Activated CD8-positive, alpha-beta T cell treated with anti-CD3 and anti-CD28 coated beads, Interleukin-2, amount 10 ng/mL, durations not matched to agents 7 days and 5 days (primary cell): Measurements from ENCODE around the gene COPG2. TPM values are rescaled to one million over a fixed set of nuclear protein-coding genes. Genes with fewer than 3 reads are reported as not detected.

ENCODE experiments used
- ATAC-seq: fragments of 150-1000 bp; cut with Tn5 transposase; one replicate; pipeline ENCODE4 v1.10.0; 2021; ENCODE audit warnings: moderate library complexity
- CTCF ChIA-PET: fragments of 350-600 bp; sonication (Branson Sonifier 250); formaldehyde crosslinking; loops from one replicate; lab custom pipeline; 2021; ENCODE audit warnings: antibody characterized with exemption; lab: Charles Lee
- POLR2A ChIA-PET: fragments of 350-600 bp; sonication (Branson Sonifier 250); formaldehyde crosslinking; loops from one replicate; lab custom pipeline; 2021; ENCODE audit warnings: antibody characterized with exemption; lab: Charles Lee
- DNase-seq: peaks from one replicate; pipeline ENCODE4 v3.0.0-alpha.2; 2020
- H3K27ac Mint-ChIP-seq: one replicate; pipeline ENCODE4 v1.8.0; 2021; ENCODE audit warnings: mild to moderate bottlenecking, mixed read lengths
- H3K27me3 Mint-ChIP-seq: one replicate; pipeline ENCODE4 v1.8.0; 2021; ENCODE audit warnings: low read depth, mixed read lengths
- H3K36me3 Mint-ChIP-seq: one replicate; pipeline ENCODE4 v1.8.0; 2021; ENCODE audit warnings: low read depth, mixed read lengths
- H3K4me1 Mint-ChIP-seq: one replicate; pipeline ENCODE4 v1.8.0; 2021; ENCODE audit warnings: low read depth, mixed read lengths
- H3K4me3 Mint-ChIP-seq: one replicate; pipeline ENCODE4 v1.8.0; 2021; ENCODE audit warnings: mild to moderate bottlenecking, mixed read lengths
- H3K9me3 Mint-ChIP-seq: one replicate; pipeline ENCODE4 v1.8.0; 2022; ENCODE audit warnings: mixed read lengths; ENCODE audit not compliant: insufficient read depth
- total RNA-seq, 2 experiments: library from RNA; stranded (reverse); gene quantifications; one replicate each; pipeline ENCODE4 v1.2.3, GENCODE V29; 2021

Gene COPG2
- total RNA-seq, 2 experiments from 2014 or later = 14.1 to 14.6 TPM

DNA sequence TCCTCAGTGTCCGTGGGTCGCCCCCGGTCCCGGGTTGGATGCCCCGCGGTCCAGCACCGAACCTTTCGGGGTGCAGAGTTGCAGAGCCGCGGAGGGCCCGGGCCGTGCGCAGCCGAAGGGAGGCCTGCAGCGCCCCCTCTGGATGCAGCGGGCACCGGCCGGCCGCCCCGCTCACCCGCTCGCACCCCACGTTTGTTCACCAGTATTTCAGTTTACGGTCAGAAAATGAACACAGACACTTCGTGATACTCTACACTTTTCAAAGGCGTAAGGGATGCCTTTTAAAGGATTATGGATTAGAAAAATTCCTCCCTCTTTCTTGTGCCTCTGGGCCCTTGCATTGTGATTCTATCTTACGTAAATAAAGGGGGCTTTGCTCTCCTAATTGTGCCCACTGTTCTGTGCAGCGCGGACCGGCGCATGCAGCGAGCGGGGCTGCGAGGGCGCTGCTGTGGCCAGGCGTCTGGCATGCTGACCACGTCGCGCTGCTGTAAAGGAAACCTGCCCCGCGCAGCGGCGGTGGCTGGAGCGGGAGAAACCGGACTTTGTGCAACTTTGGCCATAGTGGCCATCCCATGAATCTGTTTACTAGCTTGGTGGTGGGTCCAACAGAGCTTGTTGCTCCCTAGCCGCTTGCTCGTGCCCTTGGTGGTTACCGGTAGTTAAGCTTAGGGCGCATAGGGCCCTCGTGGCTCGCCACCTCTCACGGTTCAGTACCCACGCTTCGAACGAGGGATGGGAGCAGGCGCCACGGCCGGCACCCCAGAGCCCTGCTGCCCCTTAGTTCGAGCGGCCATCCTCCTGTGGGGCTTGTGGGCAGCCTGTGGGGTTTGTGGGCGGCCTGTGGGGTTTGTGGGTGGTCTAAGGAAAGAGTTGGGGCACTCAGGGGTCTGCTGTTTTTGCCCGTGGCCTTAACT, 177.4 kb downstream of the COPG2 start:
- ChIA-PET POLR2A (no interaction called here), CTCF (no interaction called here)
- Mint-ChIP-seq H3K9me3 (no peaks in the 10 kb centered on the region), H3K4me1 (peaks cover 20% of the 10 kb centered on the region), H3K4me3 (peak overlapping the region; percentile 63), H3K36me3 (peaks cover 8% of the 10 kb centered on the region), H3K27ac (no peak overlapping the region), H3K27me3 (peaks cover 59% of the 10 kb centered on the region)
- DNase-seq = peak; percentile 47
- peak; percentile 57 for ATAC-seq

- no peak overlapping the region for H3K27ac Mint-ChIP-seq
- peaks cover 63% of the 10 kb centered on the region for H3K27me3 Mint-ChIP-seq
- H3K4me3 Mint-ChIP-seq = no peak overlapping the region
- ChIA-PET POLR2A (no interaction called here), CTCF (no interaction called here)
- peaks cover 28% of the 10 kb centered on the region for H3K4me1 Mint-ChIP-seq
- peaks cover 9% of the 10 kb centered on the region for H3K36me3 Mint-ChIP-seq
- H3K9me3 Mint-ChIP-seq = no peaks in the 10 kb centered on the region
- DNase-seq = no peak
- ATAC-seq = no peak
Measured at GRCh38 chr7:130490311-130490791, 178.2 kb downstream of the COPG2 start.

- no peak overlapping the region for H3K4me3 Mint-ChIP-seq
- peaks cover 10% of the 10 kb centered on the region for H3K36me3 Mint-ChIP-seq
- ChIA-PET POLR2A (no interaction called here), CTCF (interaction anchor here (1.0 to 1.1 kb wide), 3 partner anchors 62 to 880 kb away, joined by 3 to 4 read pairs (median 3); no protein-coding TSS in a partner anchor)
- H3K9me3 Mint-ChIP-seq = no peaks in the 10 kb centered on the region
- no peak for ATAC-seq
- H3K4me1 Mint-ChIP-seq = peaks cover 35% of the 10 kb centered on the region
- no peak overlapping the region for H3K27ac Mint-ChIP-seq
- DNase-seq = no peak
- peaks cover 63% of the 10 kb centered on the region for H3K27me3 Mint-ChIP-seq
Measured at GRCh38 chr7:130489140-130489983, 179.2 kb downstream of the COPG2 start.

GRCh38 chr7:130488392-130489139, 180.0 kb downstream of the COPG2 start:
- CTCF ChIA-PET = interaction anchor here (1.0 to 1.3 kb wide), 3 partner anchors 245 to 879 kb away, joined by 3 to 4 read pairs (median 3); no protein-coding TSS in a partner anchor

DNA sequence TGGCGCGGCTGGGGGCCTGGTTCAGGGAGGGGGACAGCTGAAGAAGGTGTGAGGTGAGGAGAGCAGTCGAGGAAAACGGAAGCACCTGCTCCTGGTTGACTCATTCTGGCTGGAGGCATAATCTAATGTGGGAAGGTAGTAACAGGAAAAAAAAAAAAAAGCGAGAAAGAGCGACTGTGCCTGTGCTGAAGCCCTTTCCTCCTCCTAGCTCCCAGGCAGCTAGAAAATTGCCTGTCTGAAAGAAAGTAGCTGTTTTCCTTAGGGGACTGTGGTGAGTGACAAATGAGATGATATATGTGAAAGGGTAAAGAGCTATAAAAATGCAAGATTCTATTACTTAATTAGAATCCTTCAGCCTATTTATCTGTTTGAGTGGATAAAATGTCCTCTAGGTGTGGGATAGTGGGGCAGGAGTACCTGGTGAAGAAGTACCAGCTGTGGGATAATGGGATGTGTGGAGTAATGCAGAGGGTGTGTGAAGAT, 181.6 kb downstream of the COPG2 start:
- Mint-ChIP-seq H3K4me1 (peaks cover 30% of the 10 kb centered on the region), H3K27me3 (peaks cover 55% of the 10 kb centered on the region), H3K4me3 (peak overlapping the region; percentile 76), H3K9me3 (no peaks in the 10 kb centered on the region), H3K36me3 (peaks cover 4% of the 10 kb centered on the region), H3K27ac (no peak overlapping the region)
- no peak for ATAC-seq
- DNase-seq = no peak
- ChIA-PET CTCF (interaction anchor here (0.7 to 1.8 kb wide), 9 partner anchors 10 to 271 kb away, joined by 3 to 8 read pairs (median 3); no protein-coding TSS in a partner anchor), POLR2A (interaction anchor here (0.7 kb wide), 1 partner anchor 93 kb away, joined by 3 read pairs; no protein-coding TSS in a partner anchor)

More at GRCh38 chr7:130488392-130489139, 180.0 kb downstream of the COPG2 start:
- H3K4me1 Mint-ChIP-seq = peaks cover 35% of the 10 kb centered on the region
- POLR2A ChIA-PET = interaction anchor here (0.6 kb wide), 1 partner anchor 215 kb away, joined by 3 read pairs; no protein-coding TSS in a partner anchor
- H3K36me3 Mint-ChIP-seq = peaks cover 10% of the 10 kb centered on the region
- H3K27ac Mint-ChIP-seq = no peak overlapping the region
- H3K9me3 Mint-ChIP-seq = no peaks in the 10 kb centered on the region
- ATAC-seq (no peak), DNase-seq (no peak)
- H3K27me3 Mint-ChIP-seq = peaks cover 59% of the 10 kb centered on the region
- no peak overlapping the region for H3K4me3 Mint-ChIP-seq

GRCh38 chr7:130486114-130486953, 182.2 kb downstream of the COPG2 start:
- peak; percentile 76 for ATAC-seq
- Mint-ChIP-seq H3K27me3 (peaks cover 53% of the 10 kb centered on the region), H3K4me3 (peak overlapping the region; percentile 76), H3K36me3 (peaks cover 4% of the 10 kb centered on the region), H3K27ac (peak overlapping the region; percentile 23), H3K4me1 (peaks cover 27% of the 10 kb centered on the region), H3K9me3 (no peaks in the 10 kb centered on the region)
- DNase-seq = peak; percentile 63
- ChIA-PET CTCF (interaction anchor here (0.7 to 1.8 kb wide), 8 partner anchors 9 to 244 kb away, joined by 3 to 8 read pairs (median 3); no protein-coding TSS in a partner anchor), POLR2A (no interaction called here)

DNA sequence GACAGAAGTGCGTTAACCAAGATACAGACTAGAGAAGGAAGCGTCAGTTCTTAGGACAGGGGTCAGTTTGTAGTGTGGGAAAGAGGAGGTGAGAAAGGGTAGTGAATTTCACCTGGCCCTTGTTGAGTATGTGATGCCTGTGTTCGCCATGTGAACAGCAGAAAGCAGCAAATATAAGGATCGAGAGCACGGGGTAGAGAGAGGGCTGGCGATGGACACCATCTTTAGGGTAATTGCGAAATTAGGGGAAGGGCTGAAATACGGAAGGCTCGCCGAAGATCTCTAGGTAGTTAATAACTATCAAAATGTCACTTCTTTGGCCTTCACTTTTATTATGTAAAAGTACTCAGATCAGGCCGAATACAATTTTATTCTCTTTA, 182.8 kb downstream of the COPG2 start:
- H3K27ac Mint-ChIP-seq = no peak overlapping the region
- peaks cover 2% of the 10 kb centered on the region for H3K36me3 Mint-ChIP-seq
- ChIA-PET POLR2A (no interaction called here), CTCF (no interaction called here)
- H3K9me3 Mint-ChIP-seq = no peaks in the 10 kb centered on the region
- ATAC-seq = no peak
- peak overlapping the region; percentile 76 for H3K4me3 Mint-ChIP-seq
- peaks cover 49% of the 10 kb centered on the region for H3K27me3 Mint-ChIP-seq
- peaks cover 23% of the 10 kb centered on the region for H3K4me1 Mint-ChIP-seq
- DNase-seq = no peak

DNA sequence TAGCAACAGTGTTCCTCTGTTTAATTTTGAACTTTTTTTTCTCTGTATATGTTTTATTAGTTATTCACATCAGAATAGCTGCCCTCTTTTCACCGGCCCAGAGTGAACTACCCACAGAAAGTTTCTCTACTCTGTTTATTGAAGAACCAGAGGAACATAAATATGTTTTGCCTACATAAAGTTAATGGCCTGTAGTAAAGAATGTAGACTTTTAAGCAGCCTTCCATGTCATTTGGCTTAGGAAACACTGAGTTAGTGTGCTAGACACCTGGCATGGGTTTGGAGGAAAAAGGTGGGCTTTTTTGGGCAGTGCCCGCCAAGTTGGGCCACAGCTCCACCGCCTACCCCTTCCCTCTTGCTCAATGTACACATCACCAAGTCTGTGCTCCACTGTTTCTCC, 185.5 kb downstream of the COPG2 start:
- DNase-seq = no peak
- no peaks in the 10 kb centered on the region for H3K9me3 Mint-ChIP-seq
- no peak overlapping the region for H3K27ac Mint-ChIP-seq
- ChIA-PET POLR2A (no interaction called here), CTCF (no interaction called here)
- peaks cover 23% of the 10 kb centered on the region for H3K4me1 Mint-ChIP-seq
- ATAC-seq = no peak
- H3K36me3 Mint-ChIP-seq = peaks cover 2% of the 10 kb centered on the region
- H3K4me3 Mint-ChIP-seq = no peak overlapping the region
- peaks cover 36% of the 10 kb centered on the region for H3K27me3 Mint-ChIP-seq

DNA sequence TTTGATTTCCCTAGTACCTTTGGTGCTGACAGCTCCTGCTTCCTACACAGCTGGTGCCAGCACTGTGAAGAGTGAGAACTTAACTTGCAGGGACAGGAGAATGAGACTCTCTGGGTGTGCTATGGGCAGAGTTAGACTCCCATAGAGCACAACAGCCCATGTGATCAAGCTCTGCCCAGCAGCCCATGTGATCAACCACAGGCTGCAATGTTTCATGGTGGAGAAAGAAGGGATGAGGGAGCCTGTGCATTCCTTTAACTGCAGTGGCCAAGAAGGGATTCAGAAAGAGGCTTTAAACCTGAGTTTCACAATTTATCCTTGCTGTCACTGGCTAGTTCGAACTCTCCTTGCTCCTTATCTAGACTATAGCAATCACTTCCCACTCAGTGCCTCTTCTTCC, 186.7 kb downstream of the COPG2 start:
- no peak overlapping the region for H3K4me3 Mint-ChIP-seq
- H3K4me1 Mint-ChIP-seq = peaks cover 19% of the 10 kb centered on the region
- H3K27me3 Mint-ChIP-seq = peaks cover 29% of the 10 kb centered on the region
- ATAC-seq (no peak), DNase-seq (no peak)
- no peaks in the 10 kb centered on the region for H3K9me3 Mint-ChIP-seq
- CTCF ChIA-PET = no interaction called here
- POLR2A ChIA-PET = no interaction called here
- no peak overlapping the region for H3K27ac Mint-ChIP-seq
- H3K36me3 Mint-ChIP-seq = peaks cover 2% of the 10 kb centered on the region

DNA sequence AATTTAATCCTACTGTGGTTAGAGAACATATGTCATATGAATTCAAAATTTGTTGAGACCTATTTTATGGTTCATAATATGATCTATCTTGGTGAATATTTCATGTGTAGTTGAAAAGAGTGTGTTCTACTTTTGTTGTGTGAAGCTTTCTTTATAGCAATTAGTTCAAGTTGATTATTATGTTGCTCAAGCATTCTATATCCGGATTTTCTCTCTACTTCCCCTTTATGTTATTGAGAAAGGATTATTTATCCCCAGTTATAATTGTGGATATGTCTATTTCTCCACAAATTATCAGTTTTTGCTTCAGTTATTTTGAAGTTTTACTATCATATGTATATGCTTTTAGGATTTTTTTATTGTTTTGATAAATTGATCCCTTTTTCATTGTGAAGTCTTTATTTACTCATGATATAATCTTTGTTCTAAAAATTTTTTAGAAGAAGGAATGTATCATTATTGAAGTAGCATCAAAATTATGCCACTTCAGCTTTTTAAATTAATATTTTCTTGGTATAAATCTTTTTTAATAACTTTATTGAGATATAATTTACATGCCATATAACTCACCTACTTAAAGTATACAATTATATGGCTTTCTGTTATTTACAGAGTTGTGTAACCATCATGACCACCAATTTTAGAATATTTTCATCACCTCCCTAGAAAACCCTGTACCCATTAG, 188.7 kb downstream of the COPG2 start:
- ChIA-PET POLR2A (no interaction called here), CTCF (interaction anchor here (0.6 kb wide), 1 partner anchor 26 kb away, joined by 3 read pairs; no protein-coding TSS in a partner anchor)
- H3K27ac Mint-ChIP-seq = no peak overlapping the region
- H3K4me3 Mint-ChIP-seq = no peak overlapping the region
- ATAC-seq (no peak), DNase-seq (no peak)
- H3K9me3 Mint-ChIP-seq = no peaks in the 10 kb centered on the region
- H3K4me1 Mint-ChIP-seq = peaks cover 2% of the 10 kb centered on the region
- no peaks in the 10 kb centered on the region for H3K36me3 Mint-ChIP-seq
- peaks cover 16% of the 10 kb centered on the region for H3K27me3 Mint-ChIP-seq
